ENCODE data around the gene ESYT2. TPM values are rescaled to one million over a fixed set of nuclear protein-coding genes. Genes with fewer than 3 reads are reported as not detected.

ESYT2 gene
- total RNA-seq, 1 donor from 2014 or later, result 87.8 TPM

GRCh38 chr7:158774952-158775351 is 54.4 kb downstream of the ESYT2 start:
- intact Hi-C loops (cut with micrococcal nuclease), result loop anchor here (5.0 kb wide), 2 partner anchors 73 to 202 kb away; partner anchors contain the start of gene NCAPG2

DNA sequence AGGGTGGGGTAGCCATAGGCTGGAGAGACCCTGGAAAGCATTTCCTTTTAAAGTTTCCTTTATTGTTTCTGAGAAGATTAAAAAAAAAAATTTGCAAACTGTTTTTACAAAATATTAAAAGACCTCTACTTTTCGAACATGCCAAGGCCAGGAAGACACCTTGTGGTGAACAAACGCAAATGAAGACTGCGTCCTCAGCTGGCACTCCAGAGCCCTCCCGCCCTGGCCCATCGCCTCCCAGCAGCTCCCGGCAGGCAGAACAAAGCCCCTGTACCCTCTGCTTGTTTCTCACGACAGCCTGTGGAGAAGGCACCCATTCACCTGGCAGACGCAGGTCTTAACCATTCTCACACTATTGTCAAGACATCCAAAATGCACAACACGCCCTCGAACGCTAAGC is 56.4 kb downstream of the ESYT2 start:
- intact Hi-C loops (cut with micrococcal nuclease), result no loop called here

DNA sequence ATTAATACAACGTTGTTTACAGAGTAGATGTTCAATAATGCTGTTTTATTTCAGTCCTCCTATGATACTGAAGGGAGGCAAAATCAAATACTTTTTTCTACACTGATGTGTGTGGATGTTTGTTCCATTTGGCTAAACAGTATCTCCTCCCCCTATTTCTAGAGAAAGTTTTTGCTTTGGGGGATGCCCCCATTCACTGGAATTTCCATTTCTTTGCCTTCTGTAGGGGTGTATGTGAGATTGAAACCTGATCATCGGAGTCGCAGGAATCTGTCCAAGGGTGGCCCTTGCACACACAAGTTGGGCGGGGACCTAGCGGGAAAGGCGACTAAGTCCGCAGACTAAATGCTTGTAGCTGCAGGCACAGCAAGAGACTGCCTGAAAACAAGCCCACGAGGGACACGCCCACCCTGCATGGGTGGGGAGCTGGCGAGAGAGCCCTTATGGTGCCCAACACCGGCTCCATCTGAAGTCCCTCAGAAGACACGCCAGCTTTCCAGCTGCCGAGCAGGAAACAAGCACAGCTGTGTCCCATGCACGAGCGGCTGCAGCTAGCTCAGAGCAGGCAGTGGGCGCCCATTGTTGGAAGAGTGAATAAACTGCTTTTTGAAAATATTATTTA is 58.0 kb downstream of the ESYT2 start:
- intact Hi-C loops (cut with micrococcal nuclease), result no loop called here

GRCh38 chr7:158767707-158768106 is 61.6 kb downstream of the ESYT2 start:
- intact Hi-C loops (cut with micrococcal nuclease), result no loop called here

- intact Hi-C loops (cut with micrococcal nuclease), result no loop called here
Observed at GRCh38 chr7:158766570-158767281, 62.6 kb downstream of the ESYT2 start.

DNA sequence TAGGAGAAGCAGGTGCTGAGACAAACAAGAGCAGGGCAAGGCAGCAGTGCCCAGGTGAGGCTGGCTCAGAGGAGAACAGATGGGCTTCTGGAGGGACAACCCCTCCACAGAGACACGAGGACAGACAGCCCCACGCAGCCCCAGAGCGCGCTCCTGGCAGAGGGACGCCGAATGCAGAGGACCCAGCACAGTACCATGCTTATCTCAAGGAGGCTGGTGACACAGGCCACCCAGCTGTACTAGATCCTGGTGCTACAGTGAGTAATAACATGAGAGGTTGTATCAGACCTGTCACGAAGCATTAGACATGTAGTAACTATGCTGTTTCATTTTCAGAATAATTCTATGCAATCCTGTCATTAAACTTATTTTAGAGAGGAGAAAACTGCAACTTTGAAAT is 64.3 kb downstream of the ESYT2 start:
- intact Hi-C loops (cut with micrococcal nuclease), result no loop called here

DNA sequence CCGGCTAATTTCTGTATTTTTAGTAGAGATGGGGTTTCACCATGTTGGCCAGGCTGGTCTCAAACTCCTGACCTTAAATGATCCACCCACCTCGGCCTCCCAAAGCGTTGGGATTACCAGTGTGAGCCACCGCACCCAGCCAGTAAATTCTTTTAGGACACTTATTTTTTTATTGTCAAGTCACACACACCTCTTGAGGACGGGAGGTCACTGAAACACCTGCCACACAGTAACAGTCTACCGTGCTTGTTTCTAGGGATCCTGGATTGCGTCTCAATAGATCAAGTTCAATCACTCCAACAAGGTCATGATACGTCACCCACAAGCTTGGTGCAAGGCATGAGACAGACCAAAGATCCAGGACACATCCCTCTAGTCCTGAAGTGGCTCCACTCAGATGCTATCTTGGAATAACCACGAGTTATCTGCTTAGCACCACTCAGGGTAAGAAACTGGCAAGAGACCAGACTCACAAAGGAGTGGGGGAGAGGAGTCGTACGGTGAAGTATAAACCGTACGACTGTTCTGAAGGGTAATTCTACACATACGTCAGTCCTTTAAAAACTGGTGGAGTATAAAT is 65.8 kb downstream of the ESYT2 start:
- intact Hi-C loops (cut with micrococcal nuclease), result no loop called here

GRCh38 chr7:158761945-158762344 is 67.4 kb downstream of the ESYT2 start:
- intact Hi-C loops (cut with micrococcal nuclease), result no loop called here

GRCh38 chr7:158760936-158761335 is 68.4 kb downstream of the ESYT2 start:
- intact Hi-C loops (cut with micrococcal nuclease), result no loop called here

DNA sequence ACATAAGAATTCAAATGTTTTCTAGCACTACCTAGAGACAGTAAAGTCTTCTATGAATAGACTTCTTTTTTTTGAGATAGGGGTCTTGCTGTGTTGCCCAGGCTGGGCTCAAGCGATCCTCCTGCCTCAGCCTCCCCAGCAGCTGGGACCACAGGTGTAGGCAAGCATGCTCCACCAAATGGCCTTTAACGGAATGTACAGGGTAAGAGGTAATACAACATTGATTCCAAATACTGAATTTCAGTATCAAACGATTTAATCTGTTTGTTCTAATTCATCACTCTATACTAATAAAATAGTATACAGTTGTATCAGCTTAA is 68.9 kb downstream of the ESYT2 start:
- intact Hi-C loops (cut with micrococcal nuclease), result no loop called here

DNA sequence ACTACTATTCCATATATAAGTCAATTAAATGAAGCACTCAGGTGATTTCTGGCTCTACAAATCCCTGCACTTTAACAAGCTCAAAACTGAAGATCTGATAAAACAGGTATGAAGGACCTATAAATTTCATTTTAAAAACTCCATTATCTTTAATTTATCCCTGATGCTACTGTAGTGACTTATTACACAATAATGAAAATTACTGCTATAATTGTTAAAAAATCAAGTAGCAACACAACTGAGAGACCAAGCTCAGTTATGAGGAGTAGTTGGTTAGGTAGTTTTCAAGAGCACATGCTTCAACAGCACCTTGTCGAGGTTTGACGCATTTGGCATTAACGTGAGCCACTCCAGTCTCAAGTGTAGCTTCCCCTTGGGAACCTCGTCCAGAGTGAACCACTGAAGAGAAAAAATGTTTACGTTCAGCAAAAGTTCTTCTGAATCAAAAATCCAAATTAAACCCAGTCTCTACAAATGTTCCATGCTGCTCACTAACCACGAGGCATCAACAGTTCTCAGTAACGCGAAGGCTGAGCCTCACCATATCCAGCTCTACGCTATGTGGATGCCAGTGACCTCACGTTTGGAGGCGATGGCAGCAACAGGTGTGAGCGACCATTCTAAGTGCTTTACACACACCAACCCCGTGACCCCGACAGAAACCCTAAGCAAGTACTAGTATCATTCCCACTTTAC is 69.4 kb downstream of the ESYT2 start:
- intact Hi-C loops (cut with micrococcal nuclease), result no loop called here

DNA sequence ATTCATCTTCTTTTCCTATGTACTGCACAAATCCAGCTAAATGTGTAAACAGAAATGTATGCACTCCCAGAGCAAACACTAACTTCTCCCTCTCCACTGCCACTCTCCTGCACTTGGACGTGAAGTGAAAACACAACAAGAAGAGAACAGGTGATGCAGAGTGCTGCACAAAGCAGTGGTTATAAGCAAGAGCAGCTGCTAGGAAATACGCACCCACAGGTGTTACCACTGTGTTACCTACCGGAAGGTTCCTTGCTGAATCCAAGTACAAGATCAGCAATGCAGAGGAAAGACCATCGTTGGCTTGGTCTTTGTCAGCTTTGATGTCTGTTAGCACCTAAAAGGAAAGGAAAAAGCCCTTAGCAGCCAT is 70.1 kb downstream of the ESYT2 start:
- intact Hi-C loops (cut with micrococcal nuclease), result no loop called here

GRCh38 chr7:158758586-158759244 is 70.6 kb downstream of the ESYT2 start:
- intact Hi-C loops (cut with micrococcal nuclease), result no loop called here

- intact Hi-C loops (cut with micrococcal nuclease), result no loop called here
Observed at GRCh38 chr7:158757404-158757989, 71.8 kb downstream of the ESYT2 start.

DNA sequence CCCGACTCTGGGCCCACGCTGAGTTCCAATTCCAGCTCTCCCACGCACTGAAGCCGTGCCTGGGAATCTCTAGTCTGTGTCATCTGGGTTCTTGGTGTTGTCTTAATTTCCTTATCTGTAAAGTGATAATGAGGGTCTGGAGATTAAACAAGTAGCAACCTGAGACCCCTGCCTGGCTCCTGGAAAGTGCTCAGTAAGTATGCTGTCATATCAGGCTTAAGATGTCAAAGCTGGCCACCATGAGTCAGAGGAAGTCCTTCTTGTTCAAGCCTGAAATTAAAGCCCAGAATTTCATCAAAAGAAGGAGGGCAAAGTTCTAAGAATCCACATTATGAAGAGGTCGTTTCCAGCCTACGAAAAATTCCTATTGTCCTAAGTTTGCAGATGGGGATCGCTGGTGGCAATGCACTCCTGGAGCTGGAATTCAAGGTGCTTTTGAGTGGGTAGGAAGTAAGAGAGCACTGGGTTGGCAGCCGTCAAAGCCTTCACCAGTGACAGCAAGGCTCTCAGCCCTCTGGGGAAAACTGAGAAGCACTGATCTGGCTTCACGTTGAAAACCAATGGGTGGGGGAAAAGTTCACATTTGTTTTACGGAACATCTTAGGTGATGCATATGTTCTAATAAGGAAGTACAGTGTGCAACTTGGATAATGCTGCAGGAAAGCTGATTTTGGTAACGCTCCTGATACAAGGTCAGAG is 74.4 kb downstream of the ESYT2 start:
- intact Hi-C loops (cut with micrococcal nuclease), result no loop called here

DNA sequence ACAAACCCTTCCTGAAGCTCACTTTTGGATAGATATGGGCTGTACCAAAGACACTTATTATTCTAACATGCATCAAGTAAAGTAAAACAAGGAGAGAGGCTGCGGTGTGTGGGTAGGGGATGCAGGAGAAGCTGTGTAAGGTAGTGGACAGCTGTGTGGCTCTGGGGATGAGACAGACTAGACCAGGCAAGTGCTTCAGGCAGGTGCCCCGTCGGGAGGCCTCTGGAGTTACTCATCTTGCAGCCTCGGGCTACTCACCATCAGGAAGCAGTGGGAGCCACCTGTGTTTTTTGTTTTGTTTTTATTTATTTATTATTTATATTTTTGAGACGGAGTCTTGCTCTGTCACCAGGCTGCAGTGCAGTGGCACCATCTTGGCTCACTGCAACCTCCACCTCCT is 75.4 kb downstream of the ESYT2 start:
- intact Hi-C loops (cut with micrococcal nuclease), result no loop called here

DNA sequence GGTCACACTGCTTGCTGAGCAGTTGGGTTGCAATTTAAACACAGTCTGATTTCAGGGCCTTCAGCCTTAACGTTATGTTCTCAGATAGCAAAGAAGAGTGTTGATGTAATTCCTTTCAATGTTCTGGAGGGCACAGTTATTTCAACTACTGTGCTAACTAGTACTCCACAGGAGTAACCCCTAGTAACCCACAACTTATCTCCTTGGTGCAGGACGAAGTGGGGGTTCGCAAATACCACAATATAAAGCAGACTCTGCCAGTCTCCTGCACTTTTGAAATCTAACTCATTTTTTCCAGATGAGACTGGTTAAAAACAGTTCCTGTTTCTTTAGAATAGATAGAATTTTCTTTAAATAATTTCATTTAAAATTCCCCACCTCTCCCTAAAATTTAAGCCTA is 77.6 kb downstream of the ESYT2 start:
- intact Hi-C loops (cut with micrococcal nuclease), result no loop called here

DNA sequence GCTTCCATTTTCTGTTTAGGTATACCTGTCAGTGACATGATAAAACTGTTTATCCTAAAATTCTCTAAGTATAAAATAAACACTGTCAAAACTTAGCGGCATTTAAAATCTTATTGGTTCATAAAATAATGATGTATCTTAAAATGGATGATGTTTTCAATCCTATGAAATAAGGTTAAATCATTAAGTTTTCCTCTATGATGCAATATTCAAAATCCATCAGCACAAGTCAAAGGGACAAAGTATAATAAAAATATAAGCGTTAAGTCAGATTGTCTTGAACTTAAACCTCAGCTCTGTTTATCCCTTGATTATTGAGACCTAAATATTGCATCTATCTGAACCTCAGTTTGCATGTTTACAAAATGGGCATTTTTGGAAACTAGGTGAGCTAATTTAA is 78.1 kb downstream of the ESYT2 start:
- intact Hi-C loops (cut with micrococcal nuclease), result no loop called here

GRCh38 chr7:158750702-158751101 is 78.6 kb downstream of the ESYT2 start:
- intact Hi-C loops (cut with micrococcal nuclease), result no loop called here

DNA sequence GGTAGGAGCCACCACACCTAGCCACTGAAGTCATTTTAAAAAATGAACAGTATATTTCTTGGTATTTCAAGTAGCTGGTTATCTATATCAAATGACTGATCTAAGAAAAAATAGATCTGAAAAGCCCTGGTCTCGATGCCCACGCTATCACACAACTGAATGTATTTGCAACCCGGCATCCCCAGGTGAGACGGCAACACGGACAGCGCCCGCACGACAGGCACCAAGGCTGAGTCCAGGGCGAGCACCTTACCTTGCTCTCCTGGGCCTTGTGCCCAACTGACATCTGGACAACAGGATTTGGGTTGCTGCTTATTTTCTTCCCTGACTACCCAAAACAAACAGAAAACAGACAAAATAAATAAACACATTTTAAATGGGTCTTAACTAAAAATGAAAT is 79.9 kb downstream of the ESYT2 start:
- intact Hi-C loops (cut with micrococcal nuclease), result no loop called here

DNA sequence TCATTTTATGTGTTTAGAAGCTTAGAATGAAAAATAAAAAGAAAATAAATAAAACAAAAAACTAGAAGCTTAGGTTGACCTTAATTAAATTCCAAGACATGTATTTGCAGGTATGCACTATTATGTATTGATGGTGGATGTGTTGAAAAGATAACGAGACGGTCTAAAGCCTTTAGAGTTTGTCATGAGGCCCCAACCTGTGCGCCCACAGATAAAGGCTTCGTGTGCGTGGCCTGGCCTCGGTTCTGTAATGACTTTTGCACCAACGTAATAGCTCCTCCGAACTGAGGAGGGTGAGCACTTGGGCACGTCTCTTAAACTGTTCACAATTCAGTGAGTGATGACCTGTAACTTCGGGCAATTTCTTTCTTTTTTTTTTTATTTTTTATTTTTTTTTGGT is 81.0 kb downstream of the ESYT2 start:
- intact Hi-C loops (cut with micrococcal nuclease), result no loop called here
